AG04450 (cell line): ENCODE data around the gene TNFRSF18. TPM values are rescaled to one million over a fixed set of nuclear protein-coding genes. Genes with fewer than 3 reads are reported as not detected.

Source experiments
- CTCF ChIA-PET: fragments of 300-600, 350-600 bp; formaldehyde crosslinking; extraction: SDS; loops from one replicate; lab custom pipeline; 2022; ENCODE audit warnings: antibody characterized with exemption, inconsistent platforms; lab: Charles Lee
- POLR2A ChIA-PET: fragments of 350-600 bp; formaldehyde crosslinking; extraction: SDS; loops from one replicate; lab custom pipeline; 2021; ENCODE audit warnings: antibody characterized with exemption, inconsistent platforms; lab: Yijun Ruan, JAX
- DNase-seq: peaks from one replicate; pipeline ENCODE4 v3.0.0-alpha.2; 2011; ENCODE audit warnings: low read depth, low spot score
- H3K27ac ChIP-seq: one replicate; pipeline ENCODE4 v1.5.1; 2012; ENCODE audit warnings: low read depth, low read length, control low read depth
- H3K27me3 ChIP-seq: one replicate; pipeline ENCODE4 v1.6.0; 2012; ENCODE audit warnings: low read length; ENCODE audit not compliant: control insufficient read depth, insufficient read depth
- H3K4me3 ChIP-seq: 2 replicates; pipeline ENCODE4 v1.5.1; 2011; ENCODE audit warnings: mild to moderate bottlenecking, low read depth, low read length, control low read depth
- H3K9me3 ChIP-seq: 2 replicates; pipeline ENCODE4 v1.5.1; 2012; ENCODE audit warnings: low read length; ENCODE audit not compliant: control insufficient read depth, insufficient read depth
- polyA plus RNA-seq: library from polyadenylated mRNA; depleted of rRNA; stranded (reverse); fragments of >200 nt; gene quantifications from 2 replicates; pipeline ENCODE4 v1.2.3, GENCODE V29; 2011
- TF ChIP-seq, protein P1 (sequence below): IDR thresholded peaks from 2 replicates; pipeline ENCODE4 v1.5.1; 2011; ENCODE audit warnings: low read depth, low read length, control low read depth, inconsistent platforms

Gene TNFRSF18
- polyA plus RNA-seq, 1 experiment, result 1.0 TPM

DNA sequence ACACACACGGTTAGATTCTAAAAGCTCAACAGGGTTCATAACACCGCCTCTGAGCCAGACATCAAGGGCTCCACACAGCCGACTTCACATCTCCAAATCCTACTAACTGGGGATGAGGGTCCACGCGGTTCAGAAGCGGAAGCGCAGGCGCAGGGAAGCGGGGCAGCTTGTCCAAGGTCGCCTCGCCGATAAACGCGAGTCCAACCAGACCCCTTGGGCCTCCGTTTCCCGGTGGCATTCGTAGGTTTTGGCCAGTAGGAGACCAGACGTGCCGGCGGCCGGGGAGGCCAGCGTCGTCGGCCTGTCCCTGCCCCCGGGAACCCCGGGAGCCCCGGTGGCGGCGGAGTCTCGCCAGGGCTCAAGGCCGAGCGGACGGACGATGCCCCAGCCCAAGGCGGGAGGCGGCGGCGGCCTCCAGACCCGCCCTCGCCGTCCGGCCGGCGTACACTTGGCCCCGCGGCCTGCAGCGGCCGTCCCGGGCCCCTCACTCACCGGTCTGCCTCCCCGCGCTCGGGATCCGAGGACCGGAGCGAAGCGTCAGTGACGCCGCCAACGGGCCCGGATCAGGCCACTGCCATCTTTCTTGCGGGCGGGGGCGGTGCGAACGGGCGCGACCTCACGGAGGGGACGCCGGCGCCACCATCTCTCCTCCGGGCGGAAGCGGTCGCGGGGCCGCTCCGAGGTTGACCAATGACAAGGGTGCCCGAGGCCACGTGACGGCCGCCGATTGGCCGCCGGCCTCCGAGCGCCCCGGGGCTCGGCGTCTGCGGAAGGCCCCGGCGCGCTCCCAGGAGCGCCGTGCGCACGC is 25.2 kb upstream of the TNFRSF18 start, which contains the start of gene SDF4:
Gene SDF4 (minus strand): TSS at position 602 of the 808 bp plus-strand sequence. CDS start 3,229 bp downstream, outside the sequence.
- peak within 1 kb of the TSS; percentile 91 for H3K4me3 ChIP-seq
- peaks cover 21% of the 10 kb centered on the region for H3K9me3 ChIP-seq
- DNase-seq, result peak; percentile 90
- TF ChIP-seq, protein P1, sequence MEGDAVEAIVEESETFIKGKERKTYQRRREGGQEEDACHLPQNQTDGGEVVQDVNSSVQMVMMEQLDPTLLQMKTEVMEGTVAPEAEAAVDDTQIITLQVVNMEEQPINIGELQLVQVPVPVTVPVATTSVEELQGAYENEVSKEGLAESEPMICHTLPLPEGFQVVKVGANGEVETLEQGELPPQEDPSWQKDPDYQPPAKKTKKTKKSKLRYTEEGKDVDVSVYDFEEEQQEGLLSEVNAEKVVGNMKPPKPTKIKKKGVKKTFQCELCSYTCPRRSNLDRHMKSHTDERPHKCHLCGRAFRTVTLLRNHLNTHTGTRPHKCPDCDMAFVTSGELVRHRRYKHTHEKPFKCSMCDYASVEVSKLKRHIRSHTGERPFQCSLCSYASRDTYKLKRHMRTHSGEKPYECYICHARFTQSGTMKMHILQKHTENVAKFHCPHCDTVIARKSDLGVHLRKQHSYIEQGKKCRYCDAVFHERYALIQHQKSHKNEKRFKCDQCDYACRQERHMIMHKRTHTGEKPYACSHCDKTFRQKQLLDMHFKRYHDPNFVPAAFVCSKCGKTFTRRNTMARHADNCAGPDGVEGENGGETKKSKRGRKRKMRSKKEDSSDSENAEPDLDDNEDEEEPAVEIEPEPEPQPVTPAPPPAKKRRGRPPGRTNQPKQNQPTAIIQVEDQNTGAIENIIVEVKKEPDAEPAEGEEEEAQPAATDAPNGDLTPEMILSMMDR, result no peak
- CTCF ChIA-PET, result interaction anchor here (0.7 to 2.0 kb wide), 4 partner anchors 16 to 109 kb away, joined by 3 to 15 read pairs (median 4); no protein-coding TSS in a partner anchor
- H3K27me3 ChIP-seq, result no peaks in the 10 kb centered on the region
- peak within 1 kb of the TSS; percentile 78 for H3K27ac ChIP-seq
- POLR2A ChIA-PET, result interaction anchor here (1.0 kb wide), 1 partner anchor 42 kb away, joined by 4 read pairs; the partner anchor contains the start of gene UBE2J2

DNA sequence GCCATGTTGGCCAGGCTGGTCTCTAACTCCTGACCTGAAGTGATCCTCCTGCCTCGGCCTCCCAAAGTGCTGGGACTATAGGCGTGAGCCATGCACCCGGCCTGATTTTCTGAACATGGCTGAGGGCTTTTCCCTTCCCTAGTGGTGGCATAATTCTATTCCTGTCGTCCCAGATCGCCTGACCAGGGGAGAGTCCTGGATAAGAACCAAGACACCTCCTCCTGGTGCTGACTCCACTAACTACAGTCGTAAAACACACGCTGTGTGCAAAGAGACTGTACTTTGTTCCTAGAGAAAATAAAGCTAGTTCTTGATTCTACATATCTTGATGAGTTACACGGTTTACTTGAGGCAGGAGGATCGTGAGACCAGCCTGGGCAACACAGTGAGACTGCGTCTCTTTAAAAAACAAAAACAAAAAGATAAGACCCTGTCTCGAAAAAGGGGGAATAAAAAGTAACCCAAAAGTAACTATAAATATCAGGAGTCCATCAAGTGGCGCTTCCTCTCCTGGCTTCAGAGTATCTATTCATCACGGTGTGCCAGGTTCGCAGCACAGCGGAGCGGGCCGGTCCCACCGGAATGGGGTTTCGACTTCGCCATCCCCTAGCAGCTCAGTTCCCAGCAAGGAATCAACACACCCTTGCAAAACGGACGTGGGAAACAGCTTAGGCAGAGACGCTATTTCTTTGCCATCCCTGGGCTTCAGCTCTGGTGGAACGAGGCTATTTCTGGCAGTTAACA is 24.4 kb upstream of the TNFRSF18 start:
- TF ChIP-seq, protein P1, result peak; percentile 45
- peak overlapping the region; percentile 91 for H3K4me3 ChIP-seq
- POLR2A ChIA-PET, result interaction anchor here (1.0 kb wide), 1 partner anchor 43 kb away, joined by 4 read pairs; the partner anchor contains the start of gene UBE2J2
- H3K27me3 ChIP-seq, result no peaks in the 10 kb centered on the region
- H3K9me3 ChIP-seq, result peaks cover 21% of the 10 kb centered on the region
- no peak for DNase-seq
- CTCF ChIA-PET, result interaction anchor here (0.7 to 2.0 kb wide), 4 partner anchors 15 to 108 kb away, joined by 3 to 15 read pairs (median 4); no protein-coding TSS in a partner anchor
- H3K27ac ChIP-seq, result peak overlapping the region; percentile 78

DNA sequence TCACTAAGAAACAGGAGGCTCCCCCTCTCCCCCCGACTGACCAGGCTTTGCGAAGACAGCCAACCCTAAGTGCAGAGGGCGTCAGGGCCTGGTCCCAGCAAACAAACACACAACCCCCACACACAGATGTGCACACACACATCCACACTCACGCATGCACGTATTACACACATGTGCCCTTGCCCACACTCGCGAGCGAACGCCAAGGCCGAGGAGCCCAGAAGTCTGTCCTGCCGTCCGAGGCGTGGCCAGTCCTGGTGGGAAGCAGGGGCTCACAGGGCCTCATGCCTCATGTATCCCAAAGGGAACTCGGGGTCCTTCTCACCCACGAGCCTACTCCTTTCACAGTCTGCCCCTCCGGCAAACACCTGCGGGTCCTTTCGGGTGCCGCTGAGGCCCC is 23.4 kb upstream of the TNFRSF18 start:
- Histone ChIP-seq H3K27me3 (no peaks in the 10 kb centered on the region), H3K27ac (no peak overlapping the region), H3K9me3 (peaks cover 21% of the 10 kb centered on the region), H3K4me3 (0 out of 2 replicates have a peak overlapping the region, but pooled peaks have one; percentile 25)
- POLR2A ChIA-PET, result no interaction called here
- CTCF ChIA-PET, result interaction anchor here (1.1 to 2.0 kb wide), 2 partner anchors 107 to 108 kb away, joined by 3 to 15 read pairs; no protein-coding TSS in a partner anchor
- no peak for DNase-seq
- TF ChIP-seq, protein P1, result no peak

DNA sequence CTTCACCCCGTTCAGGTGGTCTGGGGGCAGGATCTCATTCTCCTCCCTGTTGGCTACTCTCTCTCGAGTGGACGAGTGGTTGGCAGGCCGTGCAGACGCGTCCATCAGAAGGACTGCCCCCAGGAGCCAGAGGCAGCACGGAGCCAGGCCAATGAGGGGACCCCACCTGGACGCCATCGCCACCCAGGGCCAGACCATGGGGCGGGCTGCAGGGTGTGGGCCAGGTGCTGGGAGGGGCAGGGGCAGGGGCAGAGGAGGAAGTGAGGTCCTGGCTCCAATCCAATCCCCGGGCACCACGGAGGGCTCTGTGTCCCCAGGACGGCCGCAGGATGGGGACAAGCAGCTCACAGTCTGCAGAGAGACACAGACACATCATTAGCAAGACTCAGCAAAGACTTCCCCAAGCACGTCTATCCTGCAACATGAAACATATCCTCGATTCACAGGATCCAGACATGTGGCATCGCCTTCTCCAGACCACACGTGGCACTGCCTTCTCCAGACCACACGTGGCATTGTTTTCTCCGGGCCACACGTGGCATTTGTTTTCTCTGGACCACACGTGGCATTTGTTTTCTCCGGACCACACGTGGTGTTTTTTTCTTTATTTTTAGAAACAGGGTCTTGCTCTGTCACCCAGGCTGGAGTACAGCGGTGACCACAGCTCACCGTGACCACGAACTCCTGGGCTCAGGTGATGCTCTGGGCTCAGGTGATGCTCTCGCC is 22.4 kb upstream of the TNFRSF18 start:
- H3K9me3 ChIP-seq, result peaks cover 13% of the 10 kb centered on the region
- no peak overlapping the region for H3K27ac ChIP-seq
- no peaks in the 10 kb centered on the region for H3K27me3 ChIP-seq
- H3K4me3 ChIP-seq, result no peak overlapping the region
- ChIA-PET CTCF (interaction anchor here (1.1 kb wide), 1 partner anchor 107 kb away, joined by 3 read pairs; no protein-coding TSS in a partner anchor), POLR2A (no interaction called here)
- no peak for DNase-seq
- TF ChIP-seq, protein P1, result no peak
